AG09309 (cell line): Measurements from ENCODE around the gene GDPD3.

Experiments
- DNase-seq: peaks from one replicate; pipeline ENCODE4 v3.0.0-alpha.2; 2010; ENCODE audit warnings: low read depth
- H3K4me3 ChIP-seq: 2 replicates; pipeline ENCODE4 v1.5.1; 2011; ENCODE audit warnings: mild to moderate bottlenecking, low read depth, low read length, moderate library complexity; ENCODE audit not compliant: control insufficient read depth
- CTCF ChIP-seq: IDR thresholded peaks from 2 replicates; pipeline ENCODE4 v1.5.1; 2011; ENCODE audit warnings: mild to moderate bottlenecking, low read depth, low read length, inconsistent platforms; ENCODE audit not compliant: insufficient read depth, control insufficient read depth; ENCODE audit errors: missing control alignments

GDPD3 gene

GRCh38 chr16:30076276-30076791 lies 37.0 kb downstream of the GDPD3 start:
- peak overlapping the region; percentile 95 for H3K4me3 ChIP-seq
- no peak for TF ChIP-seq CTCF
- no peak for DNase-seq

- DNase-seq: no peak
- H3K4me3 ChIP-seq: peak within 1 kb of the TSS; percentile 95
- no peak for TF ChIP-seq CTCF
These were observed 37.6 kb downstream of the GDPD3 start, which contains the start of gene PPP4C for GRCh38 chr16:30075503-30076275. TSS of gene PPP4C (plus strand) at chr16:30075994. CDS start at chr16:30076378, 384 bp downstream.

GRCh38 chr16:30070490-30070889 lies 42.8 kb downstream of the GDPD3 start:
- H3K4me3 ChIP-seq: 0 out of 2 replicates have a peak overlapping the region, but pooled peaks have one; percentile 4
- TF ChIP-seq CTCF: no peak
- DNase-seq: no peak

GRCh38 chr16:30069611-30070462 lies 43.5 kb downstream of the GDPD3 start:
- DNase-seq: no peak
- H3K4me3 ChIP-seq: peak overlapping the region; percentile 4; the same call in 1 of the 2 replicates

GRCh38 chr16:30068750-30069610 lies 44.4 kb downstream of the GDPD3 start:
- no peak for DNase-seq
- peak overlapping the region; percentile 5; the same call in 1 of the 2 replicates for H3K4me3 ChIP-seq
- peak; percentile 61 for TF ChIP-seq CTCF

More at GRCh38 chr16:30069611-30070462, 43.5 kb downstream of the GDPD3 start:
- TF ChIP-seq CTCF: no peak
